ENCODE results near the gene KDSR. TPM values are rescaled to one million over a fixed set of nuclear protein-coding genes. Genes with fewer than 3 reads are reported as not detected.
A peak's percentile ranks its signal among the peaks of the same experiment; 100 is the strongest.

KDSR gene
- total and polyA plus RNA-seq, 2 of the 13 experiments (the other 11 are each of a cell fraction or from before 2014, with no cell fraction given): 10.4 to 20.9 TPM

GRCh38 chr18:63367053-63367953 lies at the start of gene KDSR (continued):
- TF ChIP-seq ATF7 (IDR thresholded peaks at IDR 0.05) (no peak), ATF7 (CRISPR knock-in tag; IDR thresholded peaks at IDR 0.05) (no peak), RNF2 (conservative IDR thresholded peaks at IDR 0.05; ENCODE audit: low read depth) (peak; percentile 76; the same call in 1 of the 2 replicates), ZNF713 (CRISPR knock-in tag; IDR thresholded peaks at IDR 0.05) (peak; percentile 75; the same call in 1 of the 2 replicates), ZFP41 (CRISPR knock-in tag; IDR thresholded peaks at IDR 0.05; ENCODE audit: borderline replicate concordance) (no peak), AFF4 (CRISPR knock-in tag; IDR thresholded peaks at IDR 0.05) (no peak), ZNF552 (CRISPR knock-in tag; IDR thresholded peaks at IDR 0.05; ENCODE audit: borderline replicate concordance) (0 out of 2 replicates have a peak, but pooled peaks have one; percentile 7), DNMT1 (CRISPR knock-in tag; IDR thresholded peaks at IDR 0.05) (no peak), ZNF770 (CRISPR knock-in tag; IDR thresholded peaks at IDR 0.05) (peak; percentile 64; the same call in 1 of the 2 replicates), ZNF841 (CRISPR knock-in tag; IDR thresholded peaks at IDR 0.05; ENCODE audit: borderline replicate concordance) (no peak), ZNF124 (CRISPR knock-in tag; IDR thresholded peaks at IDR 0.05) (no peak; the same call in 1 of the 2 replicates), SMAD9 (CRISPR knock-in tag; IDR thresholded peaks at IDR 0.05) (peak; percentile 30; the same call in 1 of the 2 replicates), CC2D1A (CRISPR knock-in tag; IDR thresholded peaks at IDR 0.05) (0 out of 2 replicates have a peak, but pooled peaks have one; percentile 15), SP2 (CRISPR knock-in tag; IDR thresholded peaks at IDR 0.05) (no peak), KDM3A (CRISPR knock-in tag; IDR thresholded peaks at IDR 0.05; ENCODE audit: low read depth) (peak; percentile 83; the same call in 1 of the 2 replicates)
- TF ChIP-seq, protein P1, sequence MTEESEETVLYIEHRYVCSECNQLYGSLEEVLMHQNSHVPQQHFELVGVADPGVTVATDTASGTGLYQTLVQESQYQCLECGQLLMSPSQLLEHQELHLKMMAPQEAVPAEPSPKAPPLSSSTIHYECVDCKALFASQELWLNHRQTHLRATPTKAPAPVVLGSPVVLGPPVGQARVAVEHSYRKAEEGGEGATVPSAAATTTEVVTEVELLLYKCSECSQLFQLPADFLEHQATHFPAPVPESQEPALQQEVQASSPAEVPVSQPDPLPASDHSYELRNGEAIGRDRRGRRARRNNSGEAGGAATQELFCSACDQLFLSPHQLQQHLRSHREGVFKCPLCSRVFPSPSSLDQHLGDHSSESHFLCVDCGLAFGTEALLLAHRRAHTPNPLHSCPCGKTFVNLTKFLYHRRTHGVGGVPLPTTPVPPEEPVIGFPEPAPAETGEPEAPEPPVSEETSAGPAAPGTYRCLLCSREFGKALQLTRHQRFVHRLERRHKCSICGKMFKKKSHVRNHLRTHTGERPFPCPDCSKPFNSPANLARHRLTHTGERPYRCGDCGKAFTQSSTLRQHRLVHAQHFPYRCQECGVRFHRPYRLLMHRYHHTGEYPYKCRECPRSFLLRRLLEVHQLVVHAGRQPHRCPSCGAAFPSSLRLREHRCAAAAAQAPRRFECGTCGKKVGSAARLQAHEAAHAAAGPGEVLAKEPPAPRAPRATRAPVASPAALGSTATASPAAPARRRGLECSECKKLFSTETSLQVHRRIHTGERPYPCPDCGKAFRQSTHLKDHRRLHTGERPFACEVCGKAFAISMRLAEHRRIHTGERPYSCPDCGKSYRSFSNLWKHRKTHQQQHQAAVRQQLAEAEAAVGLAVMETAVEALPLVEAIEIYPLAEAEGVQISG (CRISPR knock-in tag; IDR thresholded peaks at IDR 0.05): no peak; the same call in none of the 2 replicates
- TF ChIP-seq, protein P2, sequence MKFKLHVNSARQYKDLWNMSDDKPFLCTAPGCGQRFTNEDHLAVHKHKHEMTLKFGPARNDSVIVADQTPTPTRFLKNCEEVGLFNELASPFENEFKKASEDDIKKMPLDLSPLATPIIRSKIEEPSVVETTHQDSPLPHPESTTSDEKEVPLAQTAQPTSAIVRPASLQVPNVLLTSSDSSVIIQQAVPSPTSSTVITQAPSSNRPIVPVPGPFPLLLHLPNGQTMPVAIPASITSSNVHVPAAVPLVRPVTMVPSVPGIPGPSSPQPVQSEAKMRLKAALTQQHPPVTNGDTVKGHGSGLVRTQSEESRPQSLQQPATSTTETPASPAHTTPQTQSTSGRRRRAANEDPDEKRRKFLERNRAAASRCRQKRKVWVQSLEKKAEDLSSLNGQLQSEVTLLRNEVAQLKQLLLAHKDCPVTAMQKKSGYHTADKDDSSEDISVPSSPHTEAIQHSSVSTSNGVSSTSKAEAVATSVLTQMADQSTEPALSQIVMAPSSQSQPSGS (CRISPR knock-in tag; IDR thresholded peaks at IDR 0.05): peak; percentile 89

Measured in HepG2 (cell line).